HG03571 (cell line): ENCODE results near the gene URB2.
"Not testable (repeated sequence)": the region's sequence is repeated elsewhere in the genome, so short reads cannot be mapped to it uniquely, and the experiment has no call there.

ENCODE experiments used
- ATAC-seq: cut with Tn5 transposase; IDR thresholded peaks from one replicate; pipeline ENCODE4 v1.9.1; 2021; ENCODE audit not compliant: unreplicated experiment

The URB2 gene

GRCh38 chr1:229625915-229626831, at the start of gene URB2, which contains the start of gene TAF5L:
Gene URB2, plus strand, starts transcription at chr1:229626247. Its CDS starts 1,387 bp downstream, at chr1:229627634.
Gene TAF5L, minus strand, starts transcription at chr1:229626122. Its CDS starts 11,640 bp downstream, at chr1:229614482.
- peak; percentile 83 for ATAC-seq

DNA sequence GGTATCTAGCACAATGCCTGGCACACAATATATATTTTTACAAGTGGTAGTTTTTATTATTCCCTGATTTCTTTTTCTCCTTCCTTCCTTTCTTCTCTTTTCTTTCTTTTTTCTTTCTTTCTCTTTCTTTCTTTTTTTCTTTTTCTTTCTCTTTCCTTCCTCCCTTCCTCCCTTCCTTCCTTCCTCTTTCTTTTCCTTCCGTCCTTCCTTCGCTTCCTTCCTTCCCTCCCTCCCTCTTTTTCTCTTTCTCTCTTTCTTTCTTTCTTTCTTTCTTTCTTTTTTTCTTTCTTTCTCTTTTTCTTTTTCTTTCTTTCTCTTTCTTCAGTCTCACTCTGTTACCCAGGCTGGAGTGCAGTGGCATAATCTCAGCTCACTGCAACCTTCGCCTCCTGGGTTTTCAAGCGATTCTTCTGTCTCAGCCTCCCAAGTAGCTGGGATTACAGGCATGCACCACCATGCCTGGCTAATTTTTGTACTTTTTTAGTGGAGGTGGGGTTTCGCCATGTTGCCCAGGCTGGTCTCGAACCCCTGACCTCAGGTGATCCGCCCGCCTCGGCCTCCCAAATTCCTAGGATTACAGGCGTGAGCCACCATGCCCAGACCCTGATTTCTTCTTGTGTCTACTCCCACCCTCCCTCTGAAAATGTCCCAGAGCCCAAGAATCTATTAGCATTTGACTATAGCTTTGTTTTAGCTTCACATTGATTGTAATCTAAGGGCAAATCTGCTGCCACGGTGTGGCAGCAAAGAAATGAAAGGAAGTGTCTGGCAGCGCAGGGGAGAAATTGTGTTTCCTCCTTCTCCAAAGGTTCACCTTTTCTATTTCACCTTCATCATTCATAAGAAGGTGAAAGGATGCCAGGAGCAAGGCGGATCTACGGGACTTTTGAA, 47.6 kb upstream of the URB2 start:
- ATAC-seq = no peak

DNA sequence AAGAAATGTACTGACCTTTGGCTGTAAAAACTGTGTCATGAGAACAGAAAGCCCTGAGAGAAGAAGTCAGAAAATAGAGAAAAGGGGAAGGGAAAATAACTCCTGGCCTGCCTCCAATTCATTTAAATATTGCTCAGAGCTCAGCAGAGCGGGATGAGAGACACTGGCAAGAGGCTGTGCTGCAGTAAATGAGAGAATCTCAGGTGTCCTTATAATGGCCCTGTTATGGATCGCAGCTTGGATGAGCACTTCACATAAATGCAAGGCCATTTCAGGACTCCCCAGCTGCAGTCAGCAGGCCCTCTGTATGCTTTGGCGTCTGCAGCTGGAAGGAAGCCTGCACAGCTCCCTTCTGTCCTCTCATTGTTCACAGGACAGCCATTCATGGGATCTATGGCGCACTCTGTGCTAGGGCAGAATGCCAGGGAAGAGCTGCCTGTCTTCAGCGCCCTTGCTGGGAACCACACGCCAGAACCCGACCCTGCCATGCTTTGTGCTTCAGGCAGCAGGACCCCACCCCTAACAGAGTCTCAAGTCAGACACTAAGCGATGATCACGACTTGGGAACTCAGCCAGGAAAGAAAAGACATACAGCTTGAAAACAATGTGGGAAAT, 46.9 kb upstream of the URB2 start:
- ATAC-seq = peak; percentile 82

- no peak for ATAC-seq
These were observed 44.6 kb upstream of the URB2 start for GRCh38 chr1:229581485-229581884.

GRCh38 chr1:229582011-229582694, 43.9 kb upstream of the URB2 start:
- no peak for ATAC-seq

DNA sequence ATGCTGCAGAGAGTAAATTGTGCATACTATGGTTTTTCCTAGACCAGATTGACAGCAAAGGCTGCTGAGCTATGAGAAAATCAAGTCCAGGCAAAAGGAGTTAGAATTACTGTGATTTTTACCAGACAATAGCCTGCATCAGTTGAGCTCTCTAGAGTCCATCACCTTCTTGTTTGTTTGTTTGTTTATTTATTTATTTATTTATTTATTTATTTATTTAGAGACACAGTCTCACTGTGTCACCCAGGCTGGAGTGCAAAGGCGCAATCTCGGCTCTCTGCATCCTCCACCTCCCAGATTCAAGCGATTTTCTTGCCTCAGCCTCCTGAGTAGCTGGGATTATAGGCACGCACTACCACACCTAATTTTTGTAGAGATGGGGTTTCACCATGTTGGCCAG, 43.3 kb upstream of the URB2 start:
- no peak for ATAC-seq

DNA sequence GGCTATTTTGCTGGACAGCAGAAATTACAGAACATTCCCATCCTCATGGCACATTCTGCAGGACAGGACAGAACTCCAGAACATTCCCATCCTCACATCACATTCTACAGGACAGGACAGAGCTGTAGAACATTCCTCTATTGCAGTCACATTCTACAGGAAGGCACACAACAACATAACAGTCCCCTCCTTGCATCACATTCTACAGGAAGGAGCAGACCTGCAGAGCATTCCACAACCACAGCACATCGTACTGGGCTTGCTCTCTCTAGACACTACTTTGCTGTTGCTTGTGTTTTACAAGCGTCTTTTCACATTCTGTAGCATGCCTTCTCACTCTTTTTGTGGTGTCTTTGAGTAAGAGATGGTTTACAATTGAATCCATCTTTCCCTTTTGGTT, 40.7 kb upstream of the URB2 start:
- no peak for ATAC-seq

DNA sequence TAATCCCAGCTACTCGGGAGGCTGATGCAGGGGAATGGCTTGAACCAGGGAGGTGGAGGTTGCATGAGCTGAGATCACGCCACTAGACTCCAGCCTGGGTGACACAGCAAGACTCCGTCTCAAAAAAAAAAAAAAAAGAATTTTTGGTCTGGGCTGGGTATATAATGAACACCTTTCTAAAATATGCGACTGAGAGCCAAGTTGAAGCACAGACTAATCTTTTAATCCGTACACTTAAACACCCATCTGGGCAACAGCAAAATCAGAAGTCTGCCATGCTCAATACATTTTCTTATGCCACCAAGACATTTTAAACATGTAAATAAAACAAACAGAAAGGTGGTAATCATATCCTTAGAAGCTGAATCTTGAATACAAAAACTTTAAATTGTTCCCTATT, 35.9 kb upstream of the URB2 start:
- ATAC-seq = no peak

DNA sequence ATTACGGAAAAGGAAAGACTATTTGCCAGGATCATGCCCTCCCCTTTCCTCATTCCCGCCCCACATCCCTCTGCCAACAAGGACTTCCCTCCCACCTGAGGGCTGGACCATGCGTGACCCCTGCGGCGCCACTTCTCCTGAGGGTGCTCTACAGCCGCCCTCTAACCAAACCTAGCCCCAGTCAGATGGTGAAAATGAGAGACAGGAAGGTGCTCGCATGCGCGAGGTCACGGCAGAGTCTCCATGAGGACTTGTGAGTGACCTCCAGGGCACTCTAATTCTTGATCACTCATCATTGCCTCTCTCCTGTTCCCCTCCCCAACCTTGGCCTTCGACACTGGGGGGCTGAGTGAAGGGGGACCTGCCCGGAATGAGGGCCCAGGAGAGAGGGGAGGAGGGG, 32.2 kb upstream of the URB2 start:
- no peak for ATAC-seq

GRCh38 chr1:229594227-229595008, 31.6 kb upstream of the URB2 start:
- no peak for ATAC-seq

DNA sequence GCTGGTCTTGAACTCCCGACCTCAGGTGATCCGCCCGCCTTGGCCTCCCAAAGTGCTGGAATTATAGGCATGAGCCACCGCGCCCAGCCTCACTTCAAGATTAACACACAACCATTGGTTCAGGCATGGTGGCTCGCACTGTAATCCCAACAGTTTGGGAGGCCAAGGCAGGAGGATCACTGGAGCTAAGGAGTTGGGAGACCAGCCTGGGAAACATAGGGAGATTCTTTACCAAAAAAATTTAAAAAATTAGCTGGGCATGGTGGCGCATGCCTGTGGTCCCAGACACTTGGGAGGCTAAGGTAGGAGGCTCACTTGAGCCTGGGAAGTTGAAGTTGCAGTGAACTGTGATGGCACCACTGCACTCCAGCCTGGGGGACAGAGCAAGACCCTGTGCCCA, 30.2 kb upstream of the URB2 start:
- ATAC-seq = not testable (repeated sequence)

DNA sequence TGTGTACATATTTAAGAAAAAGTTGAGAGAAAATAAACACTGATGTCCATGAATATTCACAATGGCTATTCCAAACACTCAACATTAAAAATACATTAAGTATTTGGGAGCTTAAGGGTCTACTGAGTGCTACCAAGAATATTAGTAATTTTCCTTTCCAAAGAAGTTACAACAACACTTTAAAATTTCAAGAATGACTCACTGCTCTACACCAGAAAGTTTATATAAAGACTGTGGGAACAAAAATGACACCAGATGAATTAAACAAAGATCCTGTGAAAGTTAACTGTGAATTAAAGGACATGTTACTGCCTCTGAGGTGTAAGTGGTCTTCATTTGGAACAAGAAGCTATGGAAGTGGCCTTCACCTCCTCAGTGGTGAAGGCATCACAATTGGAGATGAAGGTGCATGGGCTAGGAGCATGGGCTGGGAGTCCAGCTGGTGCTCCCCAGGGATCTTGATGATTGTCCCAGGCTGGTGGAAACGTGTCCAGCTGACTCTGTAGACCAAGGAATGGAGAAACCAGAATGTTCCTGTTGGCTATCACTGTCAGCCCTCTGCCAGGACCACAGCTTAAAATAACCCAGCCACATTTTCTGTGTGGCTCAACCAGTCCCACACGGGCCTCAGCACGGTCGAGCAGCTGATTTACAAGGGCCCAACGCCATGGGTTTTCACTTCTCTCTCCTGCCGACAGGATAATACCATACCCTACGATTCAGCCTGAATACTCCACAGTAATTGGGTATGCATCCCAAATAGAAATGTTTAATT, 28.9 kb upstream of the URB2 start:
- no peak for ATAC-seq

DNA sequence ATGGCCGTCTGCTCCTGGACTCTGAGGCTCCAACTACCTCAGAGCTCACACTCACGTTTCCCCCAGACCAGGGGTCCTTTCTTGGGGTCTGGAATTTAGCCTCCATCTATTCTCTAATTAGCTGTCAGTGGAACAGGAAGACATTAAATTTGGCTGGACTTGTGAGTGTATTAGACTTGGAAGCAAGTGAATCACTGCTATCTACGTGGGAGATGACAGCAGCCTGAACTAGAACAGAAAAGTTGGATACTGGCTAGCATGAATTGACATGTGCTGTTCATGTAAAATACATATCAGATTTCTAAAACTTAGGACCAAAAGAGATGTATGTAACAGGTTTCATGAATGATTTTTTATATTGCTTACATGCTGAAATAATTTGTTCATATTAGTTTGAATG, 28.2 kb upstream of the URB2 start:
- ATAC-seq = no peak

GRCh38 chr1:229599218-229599954, 26.7 kb upstream of the URB2 start:
- ATAC-seq = no peak

- no peak for ATAC-seq
These were observed 25.8 kb upstream of the URB2 start for GRCh38 chr1:229600229-229600628.

GRCh38 chr1:229603371-229604005, 22.6 kb upstream of the URB2 start:
- ATAC-seq = no peak

DNA sequence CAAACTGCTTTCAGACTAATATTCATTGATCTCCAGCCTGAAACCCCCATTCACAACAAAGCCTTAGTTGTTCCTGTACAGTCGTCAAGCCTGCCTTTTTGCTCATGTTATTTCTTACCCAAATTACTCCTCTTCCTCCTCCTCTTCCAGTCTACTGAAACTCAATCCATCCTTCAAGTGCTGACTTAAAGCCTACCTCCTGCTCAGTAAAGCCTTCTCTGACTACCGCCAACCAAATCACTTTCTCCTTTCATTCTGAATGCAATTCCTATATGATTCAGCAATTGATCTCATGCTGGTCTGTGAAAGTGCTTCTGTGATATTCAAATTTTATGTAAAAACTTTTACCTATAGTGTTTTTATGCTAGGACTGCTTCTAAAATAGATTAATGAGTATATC, 18.7 kb upstream of the URB2 start:
- no peak for ATAC-seq

GRCh38 chr1:229608590-229608989, 17.5 kb upstream of the URB2 start:
- ATAC-seq = no peak
